Measurements from ENCODE around the gene WDR17. TPM values are rescaled to one million over a fixed set of nuclear protein-coding genes. Genes with fewer than 3 reads are reported as not detected.

WDR17 gene
- total RNA-seq, 2 experiments from 2014 or later: 0.47 to 0.64 TPM

- H3K9me3 Mint-ChIP-seq: peaks cover 14% of the 10 kb centered on the region
- no peak for DNase-seq
- H3K4me1 Mint-ChIP-seq (ENCODE audit: low read depth): no peaks in the 10 kb centered on the region
- intact Hi-C loops (cut with DNase I, micrococcal nuclease): no loop called here
- no peak overlapping the region for H3K27ac Mint-ChIP-seq
- H3K27ac ChIP-seq (ENCODE audit: low read depth in 1 of 2, low read length in 2 of 2): no peak overlapping the region
- H3K36me3 ChIP-seq (ENCODE audit: insufficient read depth, low read length): no peaks in the 10 kb centered on the region
- no peaks in the 10 kb centered on the region for H3K36me3 Mint-ChIP-seq (ENCODE audit: low read depth)
- CTCF ChIA-PET: interaction anchor here (0.6 to 0.9 kb wide), 2 partner anchors 8 to 1523 kb away, joined by 3 read pairs; no protein-coding TSS in a partner anchor
- no peak for TF ChIP-seq CTCF (IDR thresholded peaks at IDR 0.05)
- H3K27me3 ChIP-seq (ENCODE audit: control insufficient read depth in 1 of 2, insufficient read depth in 2 of 2, low read length in 2 of 2): peaks cover 0 to 5% of the 10 kb centered on the region in 2 experiments
- no peak overlapping the region for H3K4me3 ChIP-seq (ENCODE audit: low read length)
- H3K4me3 Mint-ChIP-seq: no peak overlapping the region
- H3K4me1 ChIP-seq (ENCODE audit: insufficient read depth, low read length): no peaks in the 10 kb centered on the region
- peaks cover 18% of the 10 kb centered on the region for H3K27me3 Mint-ChIP-seq
- peaks cover 0 to 6% of the 10 kb centered on the region in 2 experiments for H3K9me3 ChIP-seq (ENCODE audit: control insufficient read depth in 1 of 2, insufficient read depth in 1 of 2, low read length in 2 of 2)
- ATAC-seq (ENCODE audit: poor library complexity): no peak
- POLR2A ChIA-PET: no interaction called here
These were observed 33.7 kb downstream of the WDR17 start for GRCh38 chr4:176099314-176099713.

- DNase-seq (no peak), ATAC-seq (ENCODE audit: poor library complexity) (no peak)
- POLR2A ChIA-PET: no interaction called here
- no peaks in the 10 kb centered on the region for H3K36me3 ChIP-seq (ENCODE audit: insufficient read depth, low read length)
- peaks cover 0 to 5% of the 10 kb centered on the region in 2 experiments for H3K27me3 ChIP-seq (ENCODE audit: control insufficient read depth in 1 of 2, insufficient read depth in 2 of 2, low read length in 2 of 2)
- Mint-ChIP-seq H3K9me3 (peaks cover 14% of the 10 kb centered on the region), H3K4me3 (no peak overlapping the region), H3K36me3 (ENCODE audit: low read depth) (no peaks in the 10 kb centered on the region), H3K27me3 (peaks cover 18% of the 10 kb centered on the region), H3K27ac (no peak overlapping the region), H3K4me1 (ENCODE audit: low read depth) (no peaks in the 10 kb centered on the region)
- no peak for TF ChIP-seq CTCF (IDR thresholded peaks at IDR 0.05)
- H3K4me1 ChIP-seq (ENCODE audit: insufficient read depth, low read length): no peaks in the 10 kb centered on the region
- intact Hi-C loops (cut with DNase I, micrococcal nuclease): no loop called here
- CTCF ChIA-PET: no interaction called here
- peaks cover 0 to 6% of the 10 kb centered on the region in 2 experiments for H3K9me3 ChIP-seq (ENCODE audit: control insufficient read depth in 1 of 2, insufficient read depth in 1 of 2, low read length in 2 of 2)
- H3K4me3 ChIP-seq (ENCODE audit: low read length): no peak overlapping the region
- H3K27ac ChIP-seq (ENCODE audit: low read depth in 1 of 2, low read length in 2 of 2): no peak overlapping the region
These were observed 36.9 kb downstream of the WDR17 start for GRCh38 chr4:176102414-176103063.

- intact Hi-C loops (cut with DNase I, micrococcal nuclease): no loop called here
- ATAC-seq (ENCODE audit: poor library complexity) (no peak), DNase-seq (no peak)
- no peaks in the 10 kb centered on the region for H3K27me3 Mint-ChIP-seq
- peaks cover 8% of the 10 kb centered on the region for H3K9me3 Mint-ChIP-seq
- H3K27me3 ChIP-seq (ENCODE audit: control insufficient read depth in 1 of 2, insufficient read depth in 2 of 2, low read length in 2 of 2): no peaks in the 10 kb centered on the region
- H3K27ac Mint-ChIP-seq: no peak overlapping the region
- POLR2A ChIA-PET: no interaction called here
- H3K9me3 ChIP-seq (ENCODE audit: control insufficient read depth in 1 of 2, insufficient read depth in 1 of 2, low read length in 2 of 2): peaks cover 0 to 6% of the 10 kb centered on the region in 2 experiments
- no peaks in the 10 kb centered on the region for H3K4me1 Mint-ChIP-seq (ENCODE audit: low read depth)
- no peaks in the 10 kb centered on the region for H3K36me3 Mint-ChIP-seq (ENCODE audit: low read depth)
- no peak overlapping the region for H3K4me3 Mint-ChIP-seq
- H3K36me3 ChIP-seq (ENCODE audit: insufficient read depth, low read length): no peaks in the 10 kb centered on the region
- H3K27ac ChIP-seq (ENCODE audit: low read depth in 1 of 2, low read length in 2 of 2): no peak overlapping the region
- no peaks in the 10 kb centered on the region for H3K4me1 ChIP-seq (ENCODE audit: insufficient read depth, low read length)
- TF ChIP-seq CTCF (IDR thresholded peaks at IDR 0.05): no peak
- H3K4me3 ChIP-seq (ENCODE audit: low read length): no peak overlapping the region
- CTCF ChIA-PET: interaction anchor here (0.6 to 1.1 kb wide), 2 partner anchors 9 to 141 kb away, joined by 3 read pairs; no protein-coding TSS in a partner anchor
These were observed 42.1 kb downstream of the WDR17 start for GRCh38 chr4:176107695-176108094.

All from CD4-positive, alpha-beta T cell (primary cell).